Activated gamma-delta T cell treated with anti-CD3 and anti-CD28 coated beads, Interleukin-2, amount 50 U/mL, for 16 hours (primary cell): ENCODE measurements around the gene MTHFD2L.

Experiments
- DNase-seq: peaks from one replicate; pipeline ENCODE4 v3.0.0-alpha.2; 2020; ENCODE audit warnings: low read depth

Gene MTHFD2L

DNA sequence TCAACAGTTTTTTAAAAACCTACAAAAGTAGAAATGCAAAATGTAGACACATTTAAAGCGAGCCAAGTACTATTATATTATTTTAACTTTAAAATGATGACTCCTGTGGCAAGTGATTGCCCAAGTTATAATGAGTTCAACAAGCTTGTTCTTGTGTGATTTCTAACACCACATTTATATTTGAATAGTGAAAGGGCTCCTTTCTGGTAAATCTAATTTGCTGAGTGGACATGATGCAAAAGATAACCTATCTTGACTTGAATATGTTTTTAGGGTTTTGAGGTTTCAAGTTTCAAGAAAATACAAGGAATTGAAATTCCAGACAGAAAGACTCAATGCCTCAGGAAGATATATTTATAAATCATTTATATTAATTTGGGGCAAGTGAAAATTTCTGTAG is 149.3 kb downstream of the MTHFD2L start:
- DNase-seq: no peak

- no peak for DNase-seq
Observed at GRCh38 chr4:74308215-74308614, 150.3 kb downstream of the MTHFD2L start, which contains the start of gene EPGN. EPGN (plus strand) TSS chr4:74308470; CDS start chr4:74308534, 64 bp downstream.

DNA sequence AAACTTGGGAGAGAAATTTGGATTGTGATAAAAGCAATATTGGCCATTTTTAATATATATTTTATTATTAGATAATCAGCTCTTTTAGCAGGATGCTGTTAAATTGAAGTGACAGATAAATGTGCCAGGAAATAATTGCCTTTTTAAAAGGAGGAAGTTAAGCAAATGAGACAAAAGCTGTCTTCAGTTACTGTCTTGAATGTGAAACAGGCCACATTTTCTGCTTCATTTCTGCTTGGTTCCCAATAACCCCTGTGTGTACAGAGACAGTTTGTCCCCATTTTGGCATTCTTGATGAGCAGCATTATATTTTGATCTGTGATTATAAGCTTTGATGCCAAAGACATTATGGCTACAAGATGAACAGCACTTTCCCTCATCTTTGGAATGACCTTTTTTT is 151.3 kb downstream of the MTHFD2L start:
- no peak for DNase-seq

DNA sequence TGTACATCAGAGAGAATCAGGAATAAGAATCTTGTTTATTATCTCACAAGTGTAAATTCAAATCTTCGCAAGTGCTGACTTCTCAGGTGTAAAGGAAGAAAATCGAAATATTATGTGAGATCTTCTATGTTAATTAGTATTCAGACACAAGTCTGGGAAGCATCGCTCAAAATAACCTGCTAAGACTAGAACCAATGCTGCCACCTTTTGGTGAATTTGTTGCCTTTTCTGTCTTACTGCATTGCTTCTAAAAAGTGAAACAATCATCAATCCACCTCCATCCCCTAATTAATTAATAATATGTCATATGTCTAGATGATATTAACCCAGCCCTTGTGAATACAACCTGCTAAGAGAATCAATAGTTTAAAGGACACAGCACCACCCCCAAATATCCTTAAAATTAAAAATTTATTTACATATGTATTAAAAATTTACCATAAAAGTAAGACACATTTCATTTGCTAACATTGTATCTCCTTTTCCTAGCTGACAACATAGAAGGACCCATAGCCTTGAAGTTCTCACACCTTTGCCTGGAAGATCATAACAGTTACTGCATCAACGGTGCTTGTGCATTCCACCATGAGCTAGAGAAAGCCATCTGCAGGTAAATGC is 153.9 kb downstream of the MTHFD2L start:
- DNase-seq: no peak

DNA sequence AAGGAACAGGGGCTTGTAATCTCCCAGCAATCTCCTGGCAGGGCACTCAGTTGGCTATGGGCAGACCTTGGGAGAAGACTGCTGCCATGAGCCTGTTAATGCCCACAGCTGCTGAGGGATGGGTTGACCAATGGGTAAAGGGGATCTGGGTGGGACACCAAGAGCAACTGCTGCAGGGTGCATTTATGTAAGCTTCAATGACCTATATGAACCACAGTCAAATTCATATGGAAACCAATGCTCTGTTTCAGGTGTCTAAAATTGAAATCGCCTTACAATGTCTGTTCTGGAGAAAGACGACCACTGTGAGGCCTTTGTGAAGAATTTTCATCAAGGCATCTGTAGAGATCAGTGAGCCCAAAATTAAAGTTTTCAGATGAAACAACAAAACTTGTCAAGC is 156.4 kb downstream of the MTHFD2L start:
- no peak for DNase-seq

- no peak for DNase-seq
Observed at GRCh38 chr4:74314944-74315343, 157.0 kb downstream of the MTHFD2L start.

DNA sequence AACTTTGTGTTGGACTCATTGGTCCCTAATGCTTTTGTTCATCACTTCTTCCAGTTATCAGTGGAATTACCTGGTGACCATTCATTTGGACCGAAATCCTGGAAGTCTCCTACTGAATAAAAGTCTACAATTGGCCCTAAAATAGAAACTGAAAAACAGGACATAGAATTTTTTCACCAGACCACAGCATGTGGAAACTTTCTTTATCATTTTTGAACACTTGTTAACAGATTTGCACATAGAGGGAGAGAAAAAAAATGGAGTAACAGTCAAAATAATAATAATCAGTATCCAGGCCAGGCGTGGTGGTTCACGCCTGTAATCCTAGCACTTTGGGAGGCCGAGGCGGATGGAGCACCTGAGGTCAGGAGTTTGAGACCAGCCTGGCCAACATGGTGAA is 157.5 kb downstream of the MTHFD2L start:
- no peak for DNase-seq

DNA sequence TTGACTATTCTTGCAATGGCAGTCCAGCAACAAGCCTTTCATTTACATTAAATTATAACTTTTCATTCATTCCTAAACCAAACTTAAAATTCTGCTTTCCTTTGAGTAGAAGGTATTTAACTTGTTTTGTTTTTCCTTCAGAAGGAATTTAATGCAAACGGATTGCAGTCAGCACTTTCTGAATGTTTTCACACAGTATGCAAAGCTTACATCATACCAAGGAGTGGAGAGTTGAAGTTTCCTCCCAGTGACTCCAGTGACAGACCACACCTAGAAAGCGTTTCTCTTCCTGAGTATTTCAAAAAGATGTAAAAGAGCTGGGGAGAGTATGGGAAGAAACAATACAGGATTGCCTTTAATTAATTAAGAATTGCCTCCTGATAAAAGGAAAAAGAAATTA is 158.5 kb downstream of the MTHFD2L start:
- no peak for DNase-seq

GRCh38 chr4:74317616-74318246 is 159.8 kb downstream of the MTHFD2L start:
- DNase-seq: no peak

DNA sequence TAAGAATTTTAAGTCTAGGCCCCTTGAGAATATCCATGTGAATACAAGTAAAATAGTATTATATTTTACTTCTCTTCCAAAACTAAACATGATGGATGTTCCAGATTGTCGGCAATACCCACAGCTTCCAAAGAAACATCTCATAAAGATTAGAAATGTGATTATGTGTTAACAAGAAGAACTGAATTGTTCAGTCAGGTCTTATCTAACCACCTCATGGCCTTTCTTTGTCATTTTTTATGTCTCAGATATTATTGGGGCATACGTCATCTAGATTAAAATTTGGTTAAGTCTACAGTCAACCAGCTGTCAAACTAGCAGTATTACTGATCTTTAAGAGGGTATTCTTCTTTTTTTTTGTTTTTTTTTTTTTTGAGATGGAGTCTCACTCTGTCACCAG is 160.4 kb downstream of the MTHFD2L start:
- no peak for DNase-seq

DNA sequence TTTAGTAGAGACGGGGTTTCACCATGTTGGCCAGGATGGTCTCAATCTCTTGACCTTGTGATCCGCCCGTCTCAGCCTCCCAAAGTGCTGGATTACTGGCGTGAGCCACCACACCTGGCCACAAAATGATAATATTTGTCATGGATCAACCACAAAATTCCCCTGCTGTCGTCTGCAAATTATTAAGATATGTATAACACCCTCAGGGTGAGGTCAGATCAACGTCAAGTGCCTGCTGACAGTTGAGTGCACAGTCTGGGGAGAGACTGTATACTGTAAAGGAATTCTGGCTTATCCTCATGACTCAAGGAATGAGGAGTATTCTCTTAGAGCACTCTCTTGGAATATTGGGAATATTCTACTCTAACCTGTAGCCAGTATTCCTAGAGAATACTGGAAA is 161.6 kb downstream of the MTHFD2L start:
- no peak for DNase-seq

DNA sequence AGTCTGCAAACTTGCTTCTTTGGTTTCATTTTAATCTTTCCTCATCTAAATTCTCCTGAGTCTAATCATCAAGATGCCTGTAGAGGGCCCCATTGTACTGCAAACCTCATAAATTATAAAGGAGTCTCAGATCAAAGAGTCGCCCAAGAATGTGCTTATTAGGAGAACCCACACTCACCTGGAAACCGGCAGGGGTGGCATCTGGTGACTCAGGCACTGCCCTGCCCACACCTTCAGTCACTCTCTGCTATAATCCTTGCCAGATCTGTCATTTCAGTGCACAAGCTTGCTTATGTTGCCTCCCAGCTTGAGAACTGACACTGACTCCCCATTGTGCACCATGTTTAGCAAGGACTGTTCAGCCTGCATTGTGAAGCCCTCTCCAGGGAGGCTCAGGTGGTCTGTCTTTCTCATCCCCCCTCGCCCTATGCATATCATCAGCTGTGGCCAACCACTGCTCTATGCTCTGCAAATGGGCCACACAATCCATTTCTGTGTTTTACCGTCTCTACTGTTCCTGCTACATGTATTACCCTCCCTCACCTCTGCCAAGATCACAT is 162.7 kb downstream of the MTHFD2L start:
- no peak for DNase-seq

GRCh38 chr4:74322301-74322700 is 164.4 kb downstream of the MTHFD2L start:
- no peak for DNase-seq

- no peak for DNase-seq
Observed at GRCh38 chr4:74323663-74324062, 165.7 kb downstream of the MTHFD2L start.

DNA sequence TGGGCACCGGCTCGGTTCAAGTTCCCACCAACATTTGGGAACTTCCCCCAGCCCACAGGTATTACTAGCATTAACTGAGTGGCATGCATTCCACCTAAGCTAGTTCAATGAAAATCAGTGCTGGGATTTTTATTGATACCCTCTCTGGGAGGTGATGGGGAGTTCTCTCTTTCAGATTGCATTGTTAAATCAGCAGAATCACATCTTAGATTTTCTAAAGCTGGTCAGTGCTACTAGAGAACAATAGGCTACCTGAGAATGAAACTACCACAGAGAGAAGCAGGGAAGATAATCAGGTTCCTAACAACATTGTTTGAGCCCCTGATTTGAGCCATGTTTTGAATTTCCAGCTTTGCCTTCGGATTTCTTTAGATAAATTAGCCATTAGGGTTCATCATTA is 166.3 kb downstream of the MTHFD2L start:
- DNase-seq: no peak

- no peak for DNase-seq
Observed at GRCh38 chr4:74325886-74326285, 168.0 kb downstream of the MTHFD2L start.

- no peak for DNase-seq
Observed at GRCh38 chr4:74327762-74328161, 169.8 kb downstream of the MTHFD2L start.

DNA sequence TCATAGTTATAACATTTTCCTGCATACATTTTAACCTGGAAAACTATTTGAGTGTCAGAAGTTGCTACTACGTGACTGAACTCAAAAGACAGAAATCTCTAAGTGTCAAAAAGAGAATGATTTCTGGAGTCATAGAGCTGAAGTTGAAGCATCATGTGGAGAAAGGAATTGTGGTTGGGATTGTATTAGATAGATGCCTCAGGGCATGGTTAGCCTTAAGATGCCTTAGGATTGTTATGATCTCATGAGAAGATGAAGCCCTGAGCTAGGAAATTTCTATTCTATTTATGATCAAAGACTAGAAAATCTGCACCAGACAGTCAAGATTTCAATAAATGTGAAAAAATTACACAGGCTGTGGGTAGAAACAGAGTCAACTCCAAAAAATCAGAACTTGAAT is 170.6 kb downstream of the MTHFD2L start:
- no peak for DNase-seq

GRCh38 chr4:74329307-74329706 is 171.4 kb downstream of the MTHFD2L start:
- DNase-seq: no peak

- DNase-seq: no peak
Observed at GRCh38 chr4:74330295-74330750, 172.4 kb downstream of the MTHFD2L start.

DNA sequence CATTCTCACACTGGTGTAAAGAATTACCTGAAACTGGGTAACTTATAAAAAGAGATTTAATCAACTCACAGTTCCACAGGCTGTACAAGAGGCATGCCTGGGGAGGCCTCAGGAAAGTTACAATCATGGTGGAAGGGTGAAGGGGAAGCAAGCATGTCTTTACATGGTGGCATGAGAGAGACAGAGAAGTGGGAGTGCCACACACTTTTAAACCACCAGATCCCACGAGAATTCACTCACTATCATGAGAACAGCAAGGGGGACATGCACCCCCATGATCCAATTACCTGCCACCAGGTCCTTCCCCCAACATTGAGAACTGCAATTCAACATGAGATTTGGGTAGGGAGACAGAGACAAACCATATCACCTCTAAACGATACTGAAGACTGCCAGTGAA is 173.3 kb downstream of the MTHFD2L start:
- DNase-seq: no peak

- no peak for DNase-seq
Observed at GRCh38 chr4:74331944-74332343, 174.0 kb downstream of the MTHFD2L start.

GRCh38 chr4:74334636-74335035 is 176.7 kb downstream of the MTHFD2L start:
- DNase-seq: no peak
